ENCODE measurements around the gene CYB561D2.

CYB561D2 gene

DNA sequence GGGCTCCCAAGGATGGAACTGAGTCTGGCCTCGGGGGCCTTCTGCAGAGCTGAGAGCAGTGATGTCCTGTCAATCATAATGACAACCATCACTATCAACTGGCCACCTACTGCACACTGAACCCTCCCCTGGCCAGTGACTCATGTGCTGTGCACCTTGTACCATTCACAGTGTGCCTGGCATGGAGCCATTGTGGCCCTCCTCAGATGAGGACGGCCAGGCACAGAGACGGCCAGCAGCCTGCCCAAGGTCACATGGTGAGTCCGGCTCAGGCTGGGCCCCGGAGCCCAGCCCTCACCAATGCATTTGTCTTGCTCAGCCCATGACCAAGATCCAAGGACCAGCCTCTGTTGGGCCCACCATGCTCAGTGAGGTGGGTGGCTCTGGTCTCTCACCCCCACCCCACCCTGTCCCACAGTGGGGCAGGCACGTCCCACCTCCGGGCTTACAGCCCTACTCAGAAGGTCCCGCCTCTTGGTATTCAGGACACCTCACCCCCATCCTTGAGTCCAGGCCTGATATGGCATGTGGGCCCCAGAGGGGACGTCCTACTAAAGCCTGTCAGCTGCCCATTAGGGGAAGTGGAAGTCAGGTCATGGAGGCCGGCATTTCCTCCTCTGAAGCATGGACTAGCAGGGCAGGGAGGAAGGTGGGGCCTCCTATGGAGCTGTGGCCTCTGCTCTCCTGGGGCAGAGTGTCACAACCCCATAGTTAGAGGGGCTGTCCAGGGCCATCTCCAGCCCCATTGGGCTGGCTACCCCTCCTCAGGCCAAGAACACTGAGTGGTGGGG, 44.6 kb downstream of the CYB561D2 start:
- no peak for DNase-seq

DNA sequence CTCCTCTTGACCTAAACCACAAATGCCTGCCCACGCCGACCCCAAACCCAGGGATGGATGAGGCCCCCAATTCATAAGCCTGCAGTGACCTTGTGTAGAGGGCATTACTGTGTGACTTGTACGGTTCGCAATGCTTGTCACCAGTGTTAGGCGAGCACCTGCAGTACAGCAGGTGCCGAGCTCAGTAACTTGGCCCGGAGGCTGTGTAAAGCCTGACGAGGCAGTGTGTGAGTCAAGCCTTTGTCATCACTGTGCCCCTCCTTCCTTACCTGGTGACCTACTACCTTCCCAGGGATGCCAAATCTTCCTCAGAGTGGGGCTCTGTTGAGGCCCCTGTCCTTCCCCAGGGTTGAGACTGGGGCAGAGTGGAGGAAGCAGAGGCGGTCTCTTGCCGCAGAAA, 45.8 kb downstream of the CYB561D2 start:
- no peak for DNase-seq

DNA sequence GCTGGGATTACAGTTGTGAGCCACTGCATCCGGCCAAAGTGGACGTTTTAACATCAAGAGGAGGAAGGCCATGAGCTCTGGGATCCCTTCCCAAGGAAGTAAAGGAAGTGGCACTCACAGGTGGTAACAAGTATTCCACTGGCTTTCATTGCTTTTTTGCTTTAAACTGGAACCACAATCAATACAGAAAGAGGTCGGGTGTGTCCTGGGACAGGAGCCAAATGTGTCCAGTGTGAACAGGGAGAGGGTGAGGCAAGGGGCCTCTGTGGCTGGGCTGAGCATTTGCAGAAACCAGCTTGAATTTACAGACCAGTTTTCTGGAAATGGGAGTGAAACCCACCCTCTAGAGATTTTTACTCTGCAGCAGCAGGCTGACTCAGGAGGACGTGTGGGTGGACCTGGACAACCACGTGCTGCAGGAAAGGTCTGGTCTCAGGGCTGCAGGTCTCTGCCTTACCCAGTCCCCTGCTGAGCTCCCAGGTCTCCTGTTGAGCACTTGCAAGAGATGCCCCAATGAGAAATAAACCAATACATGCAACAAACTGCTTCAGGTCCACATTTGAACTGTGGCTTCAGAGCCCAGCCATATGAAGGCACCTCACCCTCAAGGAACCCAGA, 51.4 kb downstream of the CYB561D2 start:
- DNase-seq: no peak

All from NCI-H510A (cell line).